HT-29 (cell line): ENCODE measurements around the gene KIAA0232. TPM values are rescaled to one million over a fixed set of nuclear protein-coding genes. Genes with fewer than 3 reads are reported as not detected.
"Not testable (repeated sequence)": the region's sequence is repeated elsewhere in the genome, so short reads cannot be mapped to it uniquely, and the experiment has no call there.

Source experiments
- DNase-seq: peaks from one replicate; pipeline ENCODE4 v3.0.0-alpha.2; 2015; ENCODE audit warnings: low spot score
- total RNA-seq: library from RNA; depleted of rRNA; stranded (reverse); fragments of >200 nt; shearing (Covaris generic); gene quantifications from 2 replicates; pipeline ENCODE4 v1.2.3, GENCODE V29; 2014

The KIAA0232 gene
- total RNA-seq, 1 experiment from 2014 or later: 6.0 TPM

- no peak for DNase-seq
Observed at GRCh38 chr4:6755088-6755753, 27.3 kb upstream of the KIAA0232 start.

DNA sequence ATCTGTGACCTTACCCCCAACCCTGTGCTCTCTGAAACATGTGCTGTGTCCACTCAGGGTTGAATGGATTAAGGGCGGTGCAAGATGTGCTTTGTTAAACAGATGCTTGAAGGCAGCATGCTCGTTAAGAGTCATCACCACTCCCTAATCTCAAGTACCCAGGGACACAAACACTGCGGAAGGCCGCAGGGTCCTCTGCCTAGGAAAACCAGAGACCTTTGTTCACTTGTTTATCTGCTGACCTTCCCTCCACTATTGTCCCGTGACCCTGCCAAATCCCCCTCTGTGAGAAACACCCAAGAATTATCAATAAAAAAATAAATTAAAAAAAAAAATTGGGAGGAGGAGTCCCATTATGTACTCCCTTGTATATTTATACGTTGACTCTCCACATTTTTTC lies 26.2 kb upstream of the KIAA0232 start:
- not testable (repeated sequence) for DNase-seq

- DNase-seq: no peak
Observed at GRCh38 chr4:6758728-6759127, 23.8 kb upstream of the KIAA0232 start.

- no peak for DNase-seq
Observed at GRCh38 chr4:6760865-6761264, 21.7 kb upstream of the KIAA0232 start.

DNA sequence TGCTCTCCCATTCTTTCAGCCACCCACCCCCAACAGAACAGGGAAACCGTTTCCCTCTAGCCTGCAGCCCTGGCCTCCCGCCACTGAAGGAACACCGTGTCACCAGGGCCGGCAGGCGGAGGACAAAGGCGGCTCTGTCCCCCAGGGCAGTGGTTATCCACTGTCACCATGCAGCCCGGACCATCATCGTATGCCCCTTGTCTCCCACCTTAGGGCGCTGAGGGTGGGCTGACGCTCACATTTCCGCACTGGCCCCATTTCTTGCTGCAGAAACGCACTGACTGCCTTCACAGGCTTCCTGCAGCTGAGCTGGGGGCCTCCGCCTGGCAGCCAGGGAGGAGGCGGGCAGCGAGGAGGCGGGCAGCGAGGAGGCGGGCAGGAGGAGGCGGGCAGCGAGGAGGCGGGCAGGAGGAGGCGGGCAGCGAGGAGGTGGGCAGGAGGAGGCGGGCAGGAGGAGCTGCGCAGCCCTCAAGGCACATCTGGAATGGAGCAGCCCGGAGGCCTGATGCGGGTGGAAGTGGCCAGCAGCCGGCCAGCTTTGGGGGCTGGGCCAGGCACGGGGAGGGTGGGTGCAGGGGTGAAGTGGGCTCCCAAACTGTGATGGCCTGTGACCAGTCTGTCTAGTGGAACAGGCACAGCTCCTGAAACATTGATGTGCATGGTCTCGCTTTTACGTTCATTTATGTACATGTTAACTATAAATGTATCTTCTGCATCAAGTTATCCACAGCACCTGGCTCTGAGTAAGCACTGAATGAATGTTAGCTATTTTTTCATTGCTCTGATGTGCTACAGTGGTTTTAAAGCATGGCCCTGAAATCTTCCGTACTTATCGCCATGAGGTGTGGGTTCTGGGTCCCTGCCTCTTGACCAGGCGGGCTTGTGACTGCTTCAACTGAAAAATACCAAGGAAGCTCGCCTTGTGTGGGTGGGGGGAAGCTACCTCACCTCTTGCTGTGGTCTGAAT lies 20.6 kb upstream of the KIAA0232 start:
- DNase-seq: no peak

- peak; percentile 38 for DNase-seq
Observed at GRCh38 chr4:6763330-6763851, 19.1 kb upstream of the KIAA0232 start.

DNA sequence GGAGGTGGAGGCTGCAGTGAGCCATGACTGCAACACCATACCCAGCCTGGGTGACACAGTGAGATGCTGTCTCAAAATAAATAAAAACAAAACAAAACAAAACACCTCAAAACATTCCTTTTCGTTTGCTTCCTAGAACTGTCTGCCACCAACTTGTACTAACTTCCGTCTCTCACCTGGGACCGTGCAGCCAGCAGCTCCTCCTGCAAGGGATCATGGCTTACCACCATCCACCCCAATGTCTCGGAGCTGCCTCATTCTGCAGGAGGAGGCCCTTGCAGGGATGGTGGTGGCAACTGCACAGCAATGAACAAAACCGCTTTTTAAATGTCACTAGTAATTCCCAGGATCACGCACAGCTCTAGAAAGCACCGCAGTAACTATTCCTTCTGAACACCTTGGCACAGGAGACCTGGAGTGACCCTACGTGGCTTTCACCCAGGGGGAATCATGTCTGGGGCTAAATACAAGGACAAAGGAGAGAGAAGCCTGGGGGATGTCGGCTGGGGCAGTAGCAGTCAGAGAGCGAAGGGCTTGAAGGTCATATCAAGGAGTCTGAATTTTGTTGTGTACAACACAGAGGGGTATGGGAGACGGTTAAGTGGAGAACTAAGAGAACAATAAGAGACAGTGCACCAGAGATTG lies 17.4 kb upstream of the KIAA0232 start:
- no peak for DNase-seq

GRCh38 chr4:6765703-6766102 lies 16.8 kb upstream of the KIAA0232 start:
- no peak for DNase-seq

GRCh38 chr4:6767386-6767747 lies 15.2 kb upstream of the KIAA0232 start:
- peak; percentile 80 for DNase-seq

GRCh38 chr4:6767748-6768538 lies 14.6 kb upstream of the KIAA0232 start:
- DNase-seq: peak; percentile 64

- no peak for DNase-seq
Observed at GRCh38 chr4:6768539-6768905, 14.0 kb upstream of the KIAA0232 start.

DNA sequence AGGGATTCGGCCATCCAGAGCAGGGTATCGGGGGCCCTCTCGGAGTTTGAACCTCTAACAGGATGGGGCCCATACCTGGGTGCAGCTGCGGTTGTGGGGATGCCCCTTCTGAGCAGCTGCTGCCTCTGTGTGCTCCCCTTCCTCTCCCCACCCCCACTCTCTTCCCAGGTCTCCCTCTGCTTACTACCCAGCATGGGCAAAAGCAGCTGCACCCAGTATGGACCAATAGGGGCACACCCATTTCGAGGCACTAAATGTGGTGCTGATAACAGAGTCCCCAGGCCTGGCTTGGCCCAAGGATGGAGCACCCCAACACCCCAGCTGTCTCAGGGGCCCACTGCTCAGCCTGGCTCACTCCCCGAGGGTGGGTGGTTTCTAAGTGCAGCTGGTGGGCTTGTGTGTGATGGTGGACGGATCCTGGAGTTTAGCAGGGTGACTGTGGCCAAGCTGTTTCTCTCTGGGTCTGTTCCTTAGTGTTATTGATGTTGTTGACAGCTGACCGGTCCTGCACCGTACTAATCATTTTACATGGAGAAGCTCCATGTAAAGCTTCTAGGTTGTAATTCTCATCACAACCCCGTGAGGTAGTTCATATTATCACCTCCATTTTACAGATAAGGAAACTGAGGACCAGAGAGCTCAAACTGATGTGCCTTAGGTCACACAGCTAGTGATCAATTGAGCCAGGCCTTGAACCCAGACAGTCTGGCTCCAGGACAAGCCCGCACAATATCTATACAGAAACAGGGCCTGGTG lies 13.1 kb upstream of the KIAA0232 start:
- no peak for DNase-seq

DNA sequence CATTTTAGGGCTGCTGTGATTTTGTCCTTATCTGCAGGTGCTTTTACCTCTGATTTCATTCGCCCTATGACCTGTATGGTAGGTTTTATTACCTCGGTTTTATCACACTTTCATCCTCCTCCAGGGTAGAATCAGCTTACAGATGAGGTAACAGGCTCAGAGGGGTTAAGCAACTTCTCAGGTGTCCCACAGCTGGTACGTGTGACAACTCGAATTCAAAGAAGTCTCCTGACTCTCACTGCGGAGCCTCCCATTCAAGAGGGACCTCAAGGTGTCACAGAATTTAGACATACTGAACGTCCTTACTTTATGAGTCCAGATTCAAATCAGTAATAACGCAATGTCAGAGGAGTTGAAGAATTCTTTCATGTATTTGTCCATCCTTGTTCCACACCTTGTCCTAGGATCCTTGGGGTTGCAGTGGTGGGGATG lies 12.5 kb upstream of the KIAA0232 start:
- no peak for DNase-seq

- DNase-seq: no peak
Observed at GRCh38 chr4:6770581-6771228, 11.8 kb upstream of the KIAA0232 start.

GRCh38 chr4:6771229-6771671 lies 11.3 kb upstream of the KIAA0232 start:
- no peak for DNase-seq

DNA sequence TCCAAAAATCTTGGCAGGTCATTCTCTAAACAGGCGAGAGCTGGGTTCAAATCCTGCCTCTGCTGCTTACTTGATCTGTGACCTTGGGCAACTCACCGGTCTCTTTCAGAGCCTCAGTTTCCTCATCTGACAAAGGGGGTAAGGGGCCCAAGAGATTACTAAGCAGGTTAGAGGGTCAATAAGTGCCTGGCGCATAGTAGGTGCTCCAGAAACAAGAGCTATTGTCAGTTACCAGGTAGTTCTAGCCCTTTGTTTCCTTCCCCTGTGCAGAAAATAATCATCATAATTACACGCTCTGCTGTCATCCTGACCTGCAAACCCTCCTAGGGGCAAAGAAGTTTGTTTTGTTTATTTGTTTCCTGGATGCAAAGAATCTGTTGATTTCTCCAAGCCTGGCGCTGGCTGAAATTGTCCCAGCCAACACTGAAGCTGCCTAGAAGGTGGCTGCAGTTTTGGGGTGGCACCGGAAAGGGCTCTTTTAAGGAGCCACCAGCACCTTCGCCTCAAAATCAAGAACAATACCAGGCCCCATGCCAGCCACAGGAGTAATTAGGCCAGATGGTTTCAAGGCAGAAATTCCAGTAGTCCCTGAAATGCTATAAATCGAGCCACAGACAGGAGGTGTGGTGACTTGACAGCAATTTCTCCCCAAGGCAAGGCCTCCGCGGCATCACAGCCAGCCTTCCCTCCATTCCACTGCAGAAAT lies 10.2 kb upstream of the KIAA0232 start:
- DNase-seq: peak; percentile 80

GRCh38 chr4:6773106-6773505 lies 9.4 kb upstream of the KIAA0232 start:
- DNase-seq: no peak

DNA sequence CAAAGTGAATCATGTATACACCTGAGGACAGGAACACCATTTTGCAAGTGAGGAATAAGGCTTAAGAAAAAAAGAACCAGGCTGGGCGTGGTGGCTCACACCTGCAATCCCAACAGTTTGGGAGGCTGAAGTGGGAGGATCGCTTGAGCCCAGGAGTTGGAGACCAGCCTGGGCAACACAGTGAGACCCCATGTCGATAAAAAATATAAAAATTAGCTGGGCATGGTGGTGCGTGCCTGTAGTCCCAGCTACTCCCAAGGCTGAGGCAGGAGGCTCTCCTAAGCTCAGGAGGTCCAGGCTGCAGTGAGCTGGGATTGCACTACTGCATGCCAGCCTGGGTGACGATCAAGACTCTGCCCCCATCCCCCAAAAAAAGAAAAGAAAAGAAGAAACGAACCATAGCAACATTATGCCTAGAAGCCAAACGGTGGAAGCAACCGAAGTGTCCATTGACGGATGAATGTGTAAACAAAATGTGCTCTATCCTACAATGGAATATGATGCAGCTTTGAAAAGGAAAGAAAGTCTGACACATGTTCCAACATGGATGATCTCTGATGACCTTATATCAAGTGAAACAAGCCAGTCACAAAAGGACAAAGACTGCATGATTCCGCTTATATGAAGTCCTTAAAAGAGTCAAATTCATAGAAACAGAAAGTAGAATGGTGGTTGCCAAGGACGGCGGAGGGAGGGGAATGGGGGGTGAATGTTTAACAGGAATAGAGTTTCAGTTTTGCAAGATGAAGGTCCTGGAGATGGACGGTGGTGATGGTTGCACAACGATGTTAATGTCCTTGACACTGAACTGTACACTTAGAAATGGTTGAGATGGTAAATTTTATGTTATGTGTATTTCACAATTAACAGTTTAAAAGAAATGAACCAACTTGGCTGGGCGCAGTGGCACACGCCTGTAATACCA lies 8.6 kb upstream of the KIAA0232 start:
- no peak for DNase-seq
